ENCODE data around the gene G6PC3. TPM values are rescaled to one million over a fixed set of nuclear protein-coding genes. Genes with fewer than 3 reads are reported as not detected.

The G6PC3 gene
- total and polyA plus RNA-seq, 2 donors (not counting 3 experiments of a cell fraction or from before 2014, with no cell fraction given) = 78.4 to 194 TPM

GRCh38 chr17:44024271-44024663 lies 46.3 kb upstream of the G6PC3 start:
- H3K9ac ChIP-seq (replicated peaks; ENCODE audit: extremely low read depth, insufficient read depth, low read length) = no peak overlapping the region
- ChIA-PET CTCF (interaction anchor here (2.2 to 7.6 kb wide), 2 partner anchors 18 to 80 kb away, joined by 7 to 38 read pairs; no protein-coding TSS in a partner anchor), POLR2A (no interaction called here)
- dilution Hi-C loops (cut with MboI; ENCODE audit: extremely low pct_ligation_motif_present, low sequenced_read_pairs) = no loop called here
- H3K9me3 ChIP-seq (replicated peaks; ENCODE audit: control insufficient read depth, insufficient read depth, low read length) = no peaks in the 10 kb centered on the region
- no peaks in the 10 kb centered on the region for H3K4me1 ChIP-seq (ENCODE audit: control insufficient read depth, extremely low read depth, insufficient read depth, low read length)
- H3K27me3 ChIP-seq (ENCODE audit: control insufficient read depth in 2 of 2, insufficient read depth in 2 of 2, low read length in 2 of 2) = no peaks in the 10 kb centered on the region
- H3K4me3 ChIP-seq (replicated peaks in 1 of 3; ENCODE audit: insufficient read depth in 1 of 3, low read depth in 1 of 3, low read length in 3 of 3) = no peak overlapping the region
- no peak for DNase-seq (ENCODE audit: low read depth, low spot score)
- FAIRE-seq = no peak
- BruUV-seq (replicated peaks) = no TSS peak
- peaks cover 0 to 7% of the 10 kb centered on the region in 2 experiments for H3K36me3 ChIP-seq (ENCODE audit: control insufficient read depth in 2 of 2, extremely low read depth in 1 of 2, insufficient read depth in 2 of 2, low read length in 2 of 2)
- H4K20me1 ChIP-seq (replicated peaks; ENCODE audit: control insufficient read depth, extremely low read depth, insufficient read depth, low read length) = no peaks in the 10 kb centered on the region
- H3K27ac ChIP-seq (ENCODE audit: insufficient read depth, low read depth, low read length) = no peak overlapping the region
- no peaks in the 10 kb centered on the region for H3K9me1 ChIP-seq (replicated peaks; ENCODE audit: control insufficient read depth, extremely low read depth, insufficient read depth, low read length)
- H2AFZ ChIP-seq (ENCODE audit: low read depth, low read length) = no peak overlapping the region
- H3K79me2 ChIP-seq (ENCODE audit: control insufficient read depth, insufficient read depth, low read length) = no peaks in the 10 kb centered on the region
- TF ChIP-seq JUN (IDR thresholded peaks at IDR 0.05; ENCODE audit: borderline replicate concordance, insufficient read depth, insufficient read length, low read depth) (no peak), CTCF (IDR thresholded peaks at IDR 0.05; ENCODE audit: extremely low read depth in 1 of 2, insufficient read depth in 1 of 2, low read depth in 1 of 2, low read length in 2 of 2) (no peak), MYC (IDR thresholded peaks at IDR 0.05; ENCODE audit: low read depth, low read length) (no peak), EZH2 (IDR thresholded peaks at IDR 0.05; ENCODE audit: borderline replicate concordance, low read depth, low read length, severe bottlenecking) (no peak), POLR2A (IDR thresholded peaks at IDR 0.05; ENCODE audit: low read depth, low read length) (no peak), FOS (IDR thresholded peaks at IDR 0.05; ENCODE audit: borderline replicate concordance, insufficient read depth, low read length) (no peak), GATA2 (IDR thresholded peaks at IDR 0.05; ENCODE audit: insufficient read depth, insufficient read length, low read depth, low read length) (no peak), POLR2AphosphoS5 (IDR thresholded peaks at IDR 0.05; ENCODE audit: insufficient read depth, low read depth, low read length) (no peak)
- TF ChIP-seq, protein P1, sequence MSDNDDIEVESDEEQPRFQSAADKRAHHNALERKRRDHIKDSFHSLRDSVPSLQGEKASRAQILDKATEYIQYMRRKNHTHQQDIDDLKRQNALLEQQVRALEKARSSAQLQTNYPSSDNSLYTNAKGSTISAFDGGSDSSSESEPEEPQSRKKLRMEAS (IDR thresholded peaks at IDR 0.05; ENCODE audit: insufficient read depth, insufficient read length) = no peak
- intact Hi-C loops (cut with micrococcal nuclease) = no loop called here
- H3K4me2 ChIP-seq (ENCODE audit: insufficient read depth, low read length) = no peak overlapping the region

All from endothelial cell of umbilical vein (primary cell).